GM10266 (cell line): ENCODE results near the gene SLC4A2.

ENCODE experiments used
- DNase-seq: peaks from one replicate; pipeline ENCODE4 v3.0.0; 2012; ENCODE audit errors: extremely low spot score
- CTCF ChIP-seq: IDR thresholded peaks from 2 replicates; pipeline ENCODE4 v1.5.1; 2012; ENCODE audit warnings: mild to moderate bottlenecking, low read depth; ENCODE audit not compliant: control insufficient read depth, insufficient read depth; ENCODE audit errors: missing control alignments

SLC4A2 gene

DNA sequence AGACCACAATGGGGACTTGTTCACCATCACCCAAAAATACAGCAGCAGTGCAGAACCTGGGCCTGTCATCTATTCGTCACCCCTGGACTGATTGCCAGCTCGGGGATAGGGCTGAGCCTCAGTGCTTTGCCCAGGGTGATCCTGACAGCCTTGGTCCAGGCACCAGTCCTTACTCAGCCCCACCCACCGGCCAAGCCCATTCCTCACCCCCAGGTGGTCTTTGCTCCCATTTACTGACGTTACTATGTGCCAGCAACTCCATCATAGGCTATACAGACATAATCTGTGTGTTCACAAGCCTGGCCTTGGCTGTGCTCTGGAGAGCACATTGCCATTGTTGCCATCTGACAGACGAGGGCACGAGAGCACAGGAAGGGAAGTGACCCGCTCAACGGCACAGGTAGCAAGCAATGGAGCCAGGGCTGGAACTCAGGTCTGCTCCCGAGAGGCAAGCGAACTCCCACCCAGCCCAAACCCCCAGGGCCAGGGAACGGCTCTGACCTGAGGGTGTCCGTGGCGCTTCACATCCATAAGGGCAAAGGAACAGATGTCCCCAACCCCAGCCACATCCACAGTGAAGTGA lies 41.9 kb upstream of the SLC4A2 start:
- DNase-seq = no peak
- no peak for TF ChIP-seq CTCF

DNA sequence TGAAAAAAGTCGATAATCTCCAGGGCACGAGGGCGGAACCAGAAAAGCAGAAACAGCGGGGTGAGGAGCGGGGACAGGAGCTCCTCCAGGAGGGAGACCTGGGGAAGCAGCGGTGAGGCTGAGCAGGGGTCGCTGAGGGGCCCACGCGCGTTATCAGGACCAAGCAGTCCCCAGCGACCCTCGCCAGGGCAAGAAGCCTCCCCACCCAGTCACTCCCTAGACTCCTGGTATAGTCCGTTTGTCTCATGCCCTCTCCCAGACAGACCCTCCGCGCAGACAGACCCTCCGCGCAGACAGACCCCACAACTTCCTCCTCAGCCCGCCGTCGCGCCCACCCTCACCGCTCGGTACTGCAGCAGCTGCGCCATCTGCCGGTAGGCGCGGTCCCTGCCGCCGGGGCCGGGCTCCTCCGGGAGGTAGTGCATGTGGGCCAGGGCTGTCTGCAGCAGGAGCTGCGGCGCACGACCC lies 41.4 kb upstream of the SLC4A2 start:
- peak; percentile 93 for TF ChIP-seq CTCF
- peak; percentile 87 for DNase-seq

DNA sequence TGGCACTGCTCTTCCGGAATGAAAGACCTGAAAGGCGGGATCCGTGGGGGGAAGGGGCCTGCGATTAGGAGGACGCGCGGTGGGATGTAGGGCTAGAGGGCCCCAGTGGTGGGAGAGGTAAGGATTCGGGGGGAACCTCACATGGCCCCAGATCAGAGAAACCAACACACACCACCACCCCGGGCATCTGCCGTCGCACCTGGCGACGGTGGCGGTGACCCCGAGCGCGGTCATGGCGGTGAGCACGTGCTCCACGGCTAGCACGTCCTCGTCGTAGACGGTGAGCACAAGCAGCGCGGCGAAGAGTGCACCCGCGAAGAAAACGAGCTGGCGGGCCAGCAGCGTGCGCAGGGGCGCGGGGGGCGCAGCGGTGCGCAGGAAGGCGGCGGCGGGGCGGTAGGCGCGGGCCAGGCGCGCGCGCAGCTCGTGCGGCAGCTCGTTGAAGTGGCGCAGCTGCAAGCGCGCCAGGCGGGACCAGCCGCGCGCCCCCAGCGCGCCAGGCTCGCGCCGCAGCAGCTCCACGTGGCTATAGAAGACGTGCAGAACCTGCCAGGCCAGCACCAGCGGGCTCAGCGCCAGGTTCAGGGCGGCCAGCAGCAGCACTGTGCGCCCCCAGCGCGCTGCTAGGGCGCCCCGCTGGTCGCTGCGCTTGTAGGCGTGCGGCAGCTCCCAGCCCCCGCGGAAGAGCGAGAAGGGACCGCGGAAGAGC lies 40.8 kb upstream of the SLC4A2 start:
- no peak for DNase-seq

DNA sequence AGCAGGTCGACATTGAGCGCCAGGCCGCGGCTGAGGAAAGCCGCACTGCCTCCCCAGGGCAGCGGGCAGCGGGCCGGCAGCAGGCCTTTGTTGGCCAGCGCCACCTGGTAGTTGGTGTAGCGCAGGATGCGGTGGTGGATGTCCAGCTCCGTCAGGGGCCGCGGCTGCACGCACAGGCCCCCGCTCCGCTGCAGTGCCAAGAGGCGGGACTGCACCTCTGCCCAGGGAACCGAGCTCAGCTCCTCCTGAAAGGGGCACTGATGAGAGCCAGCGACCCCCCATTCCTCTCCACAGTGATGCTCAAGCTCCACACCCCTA lies 40.3 kb upstream of the SLC4A2 start:
- TF ChIP-seq CTCF = no peak
- DNase-seq = no peak

More for the DNA sequence above, 40.8 kb upstream of the SLC4A2 start:
- no peak for TF ChIP-seq CTCF

DNA sequence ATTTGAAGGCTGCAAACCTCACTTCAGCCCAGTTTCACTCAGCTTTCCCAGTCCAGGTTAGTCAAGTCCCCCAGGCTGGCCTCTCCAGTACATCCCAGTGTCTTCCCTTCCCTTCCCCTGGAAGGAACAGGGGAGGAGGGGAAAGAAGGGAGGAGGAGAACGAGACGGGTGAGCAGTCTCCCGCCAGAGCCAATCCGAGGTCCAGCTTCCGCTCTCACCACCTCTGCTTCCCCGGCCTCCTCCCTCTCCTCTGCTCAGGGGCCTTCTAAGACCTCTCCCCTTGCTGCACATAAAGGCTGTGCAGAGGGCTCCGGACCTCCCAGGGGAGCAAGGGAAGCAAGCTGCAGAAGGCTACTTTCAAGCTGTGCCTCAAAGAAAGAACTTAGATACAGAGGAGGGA lies 39.2 kb upstream of the SLC4A2 start:
- DNase-seq = no peak
- TF ChIP-seq CTCF = no peak

DNA sequence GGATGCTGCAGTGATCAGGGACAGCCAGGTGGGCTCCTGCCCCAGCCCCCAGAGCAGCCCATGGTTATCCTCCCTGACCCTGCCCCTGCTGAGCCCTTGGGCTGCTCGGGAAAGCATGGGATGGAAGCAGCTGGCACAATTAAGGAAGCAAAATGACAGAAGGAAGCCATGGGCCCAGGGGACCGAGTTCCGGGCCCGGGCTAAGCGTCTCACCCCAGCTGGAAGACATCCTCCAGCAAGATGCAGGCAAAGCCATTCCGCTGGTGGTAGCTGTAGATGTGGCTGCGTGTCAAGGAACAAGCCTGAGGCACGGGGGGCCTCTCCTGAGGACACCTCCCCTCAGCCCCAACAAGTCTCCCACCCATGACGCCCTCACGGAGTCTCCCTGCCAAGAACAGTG lies 36.2 kb upstream of the SLC4A2 start:
- DNase-seq = no peak
- no peak for TF ChIP-seq CTCF

- DNase-seq = no peak
- no peak for TF ChIP-seq CTCF
Observed at GRCh38 chr7:151024435-151025056, 34.8 kb upstream of the SLC4A2 start, which contains the start of gene ATG9B. TSS of gene ATG9B (minus strand) at chr7:151024494. CDS start at chr7:151024423, 71 bp downstream.
